ENCODE results near the gene HS6ST3.
"Not testable (repeated sequence)": the region's sequence is repeated elsewhere in the genome, so short reads cannot be mapped to it uniquely, and the experiment has no call there.

Gene HS6ST3

GRCh38 chr13:96089749-96090239 lies at the start of gene HS6ST3:
TSS of gene HS6ST3 (plus strand) at chr13:96090107.
- DNase-seq (ENCODE audit: low spot score in 2 of 2), result peak; percentile 63 to 80
- peaks cover 7% of the 10 kb centered on the region; the same call in 1 of the 2 replicates for H3K27me3 ChIP-seq (ENCODE audit: low read depth)
- H3K36me3 ChIP-seq (replicated peaks), result no peaks in the 10 kb centered on the region
- in situ Hi-C loops (cut with MboI; ENCODE audit: low sequenced_read_pairs), result no loop called here
- H3K4me1 ChIP-seq, result peaks cover 15% of the 10 kb centered on the region
- peak within 1 kb of the TSS; percentile 50 for H3K4me3 ChIP-seq
- H3K9me3 ChIP-seq, result no peaks in the 10 kb centered on the region

GRCh38 chr13:96041326-96042110 lies 48.4 kb upstream of the HS6ST3 start:
- peak; percentile 18 to 74 for DNase-seq (ENCODE audit: low spot score in 2 of 2)
- Histone ChIP-seq H3K4me3 (no peak overlapping the region), H3K36me3 (replicated peaks) (no peaks in the 10 kb centered on the region), H3K4me1 (peaks cover 14% of the 10 kb centered on the region), H3K27me3 (ENCODE audit: low read depth) (no peaks in the 10 kb centered on the region), H3K9me3 (peaks cover 12% of the 10 kb centered on the region; the same call in 1 of the 2 replicates)
- in situ Hi-C loops (cut with MboI; ENCODE audit: low sequenced_read_pairs), result no loop called here

- DNase-seq (ENCODE audit: low spot score in 2 of 2), result no peak
- peaks cover 14% of the 10 kb centered on the region for H3K4me1 ChIP-seq
- H3K4me3 ChIP-seq, result no peak overlapping the region
- H3K9me3 ChIP-seq, result peaks cover 12% of the 10 kb centered on the region; the same call in 1 of the 2 replicates
- H3K27me3 ChIP-seq (ENCODE audit: low read depth), result no peaks in the 10 kb centered on the region
- H3K36me3 ChIP-seq (replicated peaks), result no peaks in the 10 kb centered on the region
- in situ Hi-C loops (cut with MboI; ENCODE audit: low sequenced_read_pairs), result no loop called here
Observed at GRCh38 chr13:96044238-96044637, 45.7 kb upstream of the HS6ST3 start.

- in situ Hi-C loops (cut with MboI; ENCODE audit: low sequenced_read_pairs); H3K36me3 ChIP-seq (replicated peaks); DNase-seq (ENCODE audit: low spot score in 2 of 2); H3K4me3 ChIP-seq; H3K27me3 ChIP-seq (ENCODE audit: low read depth); H3K4me1 ChIP-seq: not testable (repeated sequence)
- H3K9me3 ChIP-seq, result peaks cover 16% of the 10 kb centered on the region
Observed at GRCh38 chr13:96046449-96047126, 43.3 kb upstream of the HS6ST3 start.

GRCh38 chr13:96050955-96051354 lies 39.0 kb upstream of the HS6ST3 start:
- H3K4me1 ChIP-seq; H3K27me3 ChIP-seq (ENCODE audit: low read depth); DNase-seq (ENCODE audit: low spot score in 2 of 2); H3K9me3 ChIP-seq; in situ Hi-C loops (cut with MboI; ENCODE audit: low sequenced_read_pairs); H3K36me3 ChIP-seq (replicated peaks); H3K4me3 ChIP-seq: not testable (repeated sequence)

GRCh38 chr13:96051491-96051890 lies 38.4 kb upstream of the HS6ST3 start:
- H3K36me3 ChIP-seq (replicated peaks); H3K4me1 ChIP-seq; H3K27me3 ChIP-seq (ENCODE audit: low read depth); DNase-seq (ENCODE audit: low spot score in 2 of 2); H3K9me3 ChIP-seq; H3K4me3 ChIP-seq; in situ Hi-C loops (cut with MboI; ENCODE audit: low sequenced_read_pairs): not testable (repeated sequence)

- DNase-seq (ENCODE audit: low spot score in 2 of 2); H3K27me3 ChIP-seq (ENCODE audit: low read depth); H3K36me3 ChIP-seq (replicated peaks); H3K9me3 ChIP-seq; H3K4me1 ChIP-seq; in situ Hi-C loops (cut with MboI; ENCODE audit: low sequenced_read_pairs): not testable (repeated sequence)
- peak overlapping the region; percentile 87 for H3K4me3 ChIP-seq
Observed at GRCh38 chr13:96051946-96052345, 38.0 kb upstream of the HS6ST3 start.

GRCh38 chr13:96052656-96053002 lies 37.3 kb upstream of the HS6ST3 start:
- in situ Hi-C loops (cut with MboI; ENCODE audit: low sequenced_read_pairs), result no loop called here
- Histone ChIP-seq H3K9me3 (peaks cover 6% of the 10 kb centered on the region; the same call in 1 of the 2 replicates), H3K4me3 (peak overlapping the region; percentile 87), H3K27me3 (ENCODE audit: low read depth) (no peaks in the 10 kb centered on the region), H3K4me1 (peaks cover 7% of the 10 kb centered on the region), H3K36me3 (replicated peaks) (peaks cover 3% of the 10 kb centered on the region)
- no peak for DNase-seq (ENCODE audit: low spot score in 2 of 2)

GRCh38 chr13:96053003-96053703 lies 36.8 kb upstream of the HS6ST3 start, which contains the start of gene UGGT2:
TSS of gene UGGT2 (minus strand) at chr13:96053401. CDS start at chr13:96053312, 89 bp downstream.
- Histone ChIP-seq H3K27me3 (ENCODE audit: low read depth) (no peaks in the 10 kb centered on the region), H3K4me1 (peaks cover 7% of the 10 kb centered on the region), H3K9me3 (peaks cover 6% of the 10 kb centered on the region; the same call in 1 of the 2 replicates), H3K36me3 (replicated peaks) (peaks cover 3% of the 10 kb centered on the region), H3K4me3 (peak within 1 kb of the TSS; percentile 87)
- peak; percentile 85 to 95 for DNase-seq (ENCODE audit: low spot score in 2 of 2)
- in situ Hi-C loops (cut with MboI; ENCODE audit: low sequenced_read_pairs), result no loop called here

- DNase-seq (ENCODE audit: low spot score in 2 of 2), result no peak
- in situ Hi-C loops (cut with MboI; ENCODE audit: low sequenced_read_pairs), result no loop called here
Observed at GRCh38 chr13:96065849-96066248, 24.1 kb upstream of the HS6ST3 start.

GRCh38 chr13:96068729-96069128 lies 21.2 kb upstream of the HS6ST3 start:
- Histone ChIP-seq H3K36me3 (replicated peaks) (no peaks in the 10 kb centered on the region), H3K9me3 (no peaks in the 10 kb centered on the region), H3K4me3 (no peak overlapping the region), H3K27me3 (ENCODE audit: low read depth) (peaks cover 3% of the 10 kb centered on the region), H3K4me1 (no peaks in the 10 kb centered on the region)
- in situ Hi-C loops (cut with MboI; ENCODE audit: low sequenced_read_pairs), result no loop called here
- no peak for DNase-seq (ENCODE audit: low spot score in 2 of 2)

More at GRCh38 chr13:96065849-96066248, 24.1 kb upstream of the HS6ST3 start:
- Histone ChIP-seq H3K4me3 (no peak overlapping the region), H3K27me3 (ENCODE audit: low read depth) (peaks cover 12% of the 10 kb centered on the region), H3K9me3 (no peaks in the 10 kb centered on the region), H3K4me1 (no peaks in the 10 kb centered on the region), H3K36me3 (replicated peaks) (no peaks in the 10 kb centered on the region)

- in situ Hi-C loops (cut with MboI; ENCODE audit: low sequenced_read_pairs), result no loop called here
- Histone ChIP-seq H3K4me3 (no peak overlapping the region), H3K9me3 (no peaks in the 10 kb centered on the region), H3K27me3 (ENCODE audit: low read depth) (no peaks in the 10 kb centered on the region), H3K36me3 (replicated peaks) (no peaks in the 10 kb centered on the region), H3K4me1 (no peaks in the 10 kb centered on the region)
- DNase-seq (ENCODE audit: low spot score in 2 of 2), result no peak
Observed at GRCh38 chr13:96071504-96071903, 18.4 kb upstream of the HS6ST3 start.

GRCh38 chr13:96072392-96072791 lies 17.5 kb upstream of the HS6ST3 start:
- in situ Hi-C loops (cut with MboI; ENCODE audit: low sequenced_read_pairs), result no loop called here
- Histone ChIP-seq H3K4me1 (no peaks in the 10 kb centered on the region), H3K9me3 (no peaks in the 10 kb centered on the region), H3K4me3 (no peak overlapping the region), H3K36me3 (replicated peaks) (no peaks in the 10 kb centered on the region), H3K27me3 (ENCODE audit: low read depth) (no peaks in the 10 kb centered on the region)
- no peak for DNase-seq (ENCODE audit: low spot score in 2 of 2)

Data from HAP-1 (cell line).